ENCODE data around the gene WWTR1.

The WWTR1 gene

DNA sequence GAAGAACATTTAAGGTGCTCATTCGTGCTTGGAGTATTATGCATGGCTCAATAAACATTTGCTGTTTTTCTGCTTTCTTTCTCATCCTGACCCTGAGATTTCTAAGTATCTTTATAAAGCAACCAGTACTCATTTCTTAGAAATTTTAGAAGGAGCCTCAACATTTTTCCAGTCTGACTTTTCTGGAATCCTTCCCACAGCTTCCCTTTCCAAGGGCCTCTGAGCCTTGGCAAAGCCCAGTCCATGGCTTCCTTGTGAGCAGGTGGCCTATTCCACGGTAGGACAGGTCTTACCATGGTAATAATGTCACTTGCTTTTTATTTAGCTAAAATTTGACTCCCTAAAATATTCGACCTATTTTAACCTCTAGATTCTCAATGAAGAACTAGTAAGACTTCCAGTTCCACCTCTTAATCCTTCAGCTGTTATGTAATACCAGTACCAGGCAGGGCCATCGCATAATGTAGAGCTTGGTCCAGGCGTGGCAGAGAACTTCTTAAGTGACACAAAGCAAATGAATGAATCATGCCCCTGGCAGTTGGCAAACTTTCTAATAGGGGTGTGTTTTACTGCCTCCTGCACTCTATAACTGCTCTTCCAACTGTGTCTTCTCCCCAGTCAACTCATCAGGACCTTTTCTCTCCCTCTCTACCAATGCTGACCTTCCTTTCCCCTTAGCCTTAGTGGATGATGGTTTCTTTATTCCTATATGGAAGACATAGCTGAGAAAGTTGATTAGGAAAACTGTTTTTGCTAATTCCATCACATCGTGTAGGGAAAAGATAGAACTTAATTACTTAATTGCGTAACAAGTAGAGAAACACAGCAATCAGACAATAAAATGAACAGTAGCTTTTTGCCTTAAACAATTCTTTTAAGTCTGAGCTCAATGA, 184.2 kb downstream of the WWTR1 start:
- no peak for DNase-seq (ENCODE audit: low read depth, low spot score)

DNA sequence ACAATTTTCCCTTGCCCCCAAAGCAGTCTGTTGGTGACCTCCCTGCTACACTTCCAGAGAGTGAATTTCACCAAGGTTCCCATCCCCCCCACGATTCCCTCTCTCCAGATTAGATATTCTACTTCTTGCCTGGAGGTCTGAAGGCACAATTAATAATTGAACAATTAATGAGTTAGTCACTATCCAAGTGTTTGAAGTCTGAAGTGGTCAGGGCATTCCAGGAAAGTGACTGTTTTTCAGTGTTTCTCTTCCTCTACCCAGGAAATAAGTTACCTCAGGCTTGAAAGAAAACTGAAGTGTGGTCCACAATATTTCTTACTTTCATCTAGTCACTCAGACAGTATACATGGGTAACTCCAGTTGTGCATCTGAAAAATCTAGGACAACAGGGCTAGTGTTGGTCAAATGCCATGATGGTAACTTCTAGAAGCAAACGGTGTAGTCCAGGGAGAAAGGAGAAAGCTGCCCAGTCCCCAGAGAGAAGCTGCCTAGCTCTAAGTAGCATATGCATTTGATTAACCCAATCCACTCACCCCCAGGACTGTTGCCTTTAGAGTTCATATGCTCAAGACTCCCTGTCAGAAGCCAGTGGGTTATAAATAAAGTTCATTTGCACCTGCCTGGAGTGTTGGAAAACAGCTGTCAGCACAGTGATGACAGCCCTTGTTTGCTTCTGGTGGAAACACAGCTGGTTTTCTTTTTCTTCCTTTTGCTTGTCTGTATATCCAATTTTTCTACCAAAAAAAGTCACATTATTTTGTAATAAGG, 185.6 kb downstream of the WWTR1 start:
- DNase-seq (ENCODE audit: low read depth, low spot score): no peak

DNA sequence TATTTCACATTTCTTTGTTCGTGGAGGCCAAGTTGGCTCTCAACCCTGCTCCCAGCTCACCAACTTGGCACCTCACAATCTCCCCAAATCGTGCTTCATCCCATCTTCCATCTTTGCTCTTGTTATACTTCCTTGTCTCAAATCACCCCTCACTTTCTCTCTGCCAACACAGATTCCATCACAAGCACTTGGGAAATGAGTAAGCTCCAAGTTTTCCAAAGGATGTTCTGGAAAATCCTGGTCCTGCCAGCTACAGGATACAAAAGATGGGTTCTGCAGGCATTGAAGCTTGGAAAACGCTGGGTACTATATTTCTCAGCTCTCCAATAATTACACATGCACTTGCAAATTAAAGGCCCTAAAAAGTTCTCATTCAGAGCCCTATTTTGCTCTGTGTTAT, 187.4 kb downstream of the WWTR1 start:
- no peak for DNase-seq (ENCODE audit: low read depth, low spot score)

DNA sequence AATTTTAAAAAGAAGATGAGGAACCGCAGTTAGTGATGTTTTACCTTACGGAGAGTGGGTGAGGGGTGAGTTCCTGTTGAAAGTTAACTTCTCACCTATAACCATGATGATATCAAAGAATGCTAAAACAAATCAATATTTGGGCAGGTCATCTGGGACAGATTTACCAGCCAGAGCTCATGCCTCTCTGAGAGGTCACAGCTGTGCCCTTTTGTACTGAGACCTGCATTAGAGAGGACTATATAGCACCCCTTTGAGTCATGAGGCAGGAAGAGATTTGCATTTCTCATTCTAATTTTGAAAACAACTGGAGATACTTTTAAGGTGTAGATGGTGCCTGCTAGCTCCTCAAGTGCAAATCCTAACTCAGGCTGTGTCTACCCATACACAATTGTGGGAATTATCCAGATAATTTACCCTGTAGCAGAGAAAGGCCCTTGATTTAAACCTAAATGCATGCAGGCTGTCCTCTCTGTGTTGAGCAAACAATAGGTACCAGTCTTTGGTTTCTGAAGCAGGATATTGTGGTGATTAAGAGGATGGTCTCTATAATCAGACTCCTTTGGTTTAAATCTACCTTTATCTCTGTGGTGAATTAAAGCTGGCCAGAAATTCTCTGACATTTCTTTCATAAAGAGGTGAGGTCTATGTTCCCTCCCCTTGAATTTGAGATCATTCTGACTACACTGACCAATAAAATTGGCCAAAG, 189.2 kb downstream of the WWTR1 start:
- no peak for DNase-seq (ENCODE audit: low read depth, low spot score)

All from ELF-1 (cell line).